Cardiac muscle cell (in vitro differentiated cells and primary cell): ENCODE data around the gene ZNF92. TPM values are rescaled to one million over a fixed set of nuclear protein-coding genes. Genes with fewer than 3 reads are reported as not detected.
"Not testable (repeated sequence)": the region's sequence is repeated elsewhere in the genome, so short reads cannot be mapped to it uniquely, and the experiment has no call there.

Source experiments
- DNase-seq, 2 donors: peaks; one replicate each; pipeline versions ENCODE4 v3.0.0 to v3.0.0-alpha.2; 2010 to 2017; ENCODE audit warnings: low read depth in 1 of 2, low spot score in 1 of 2
- H3K27ac ChIP-seq: fragments of 200-600 bp; sonication (generic); 2 replicates; pipeline ENCODE4 v1.5.1; 2016
- H3K27me3 ChIP-seq: fragments of 200-600 bp; sonication (generic); 2 replicates; pipeline ENCODE4 v1.6.0; 2016; ENCODE audit warnings: control low read depth
- H3K36me3 ChIP-seq: fragments of 200-600 bp; sonication (generic); 2 replicates; pipeline ENCODE4 v1.5.1; 2016; ENCODE audit warnings: control low read depth
- H3K4me1 ChIP-seq: fragments of 200-600 bp; sonication (generic); 2 replicates; pipeline ENCODE4 v1.8.1; 2017; ENCODE audit warnings: low read depth, mild to moderate bottlenecking, mixed run types
- H3K4me3 ChIP-seq: fragments of 200-600 bp; sonication (generic); 2 replicates; pipeline ENCODE4 v1.5.1; 2016; ENCODE audit warnings: mild to moderate bottlenecking
- H3K9me3 ChIP-seq: fragments of 200-600 bp; sonication (generic); 2 replicates; pipeline ENCODE4 v1.5.1; 2017; ENCODE audit warnings: low read depth, mild to moderate bottlenecking, control low read depth
- CTCF ChIP-seq: IDR thresholded peaks from 2 replicates; pipeline ENCODE4 v1.5.1; 2012; ENCODE audit warnings: low read depth, mild to moderate bottlenecking, low read length
- polyA plus RNA-seq: library from polyadenylated mRNA; unstranded; fragments of >200 nt; fragmentation: Nextera tagmentation; extraction: Ambion mirVana; gene quantifications from 2 replicates; pipeline ENCODE4 v1.2.1, GENCODE V29; 2016
- total RNA-seq: library from RNA; depleted of rRNA; stranded (reverse); fragments of >200 nt; gene quantifications from 2 replicates; pipeline ENCODE4 v1.2.3, GENCODE V29; 2016

Gene ZNF92
- total and polyA plus RNA-seq, 2 experiments from 2014 or later, result 8.3 to 9.4 TPM

- no peak for DNase-seq
- no peak overlapping the region for H3K27ac ChIP-seq
- H3K4me3 ChIP-seq, result no peak overlapping the region
- H3K4me1 ChIP-seq, result no peaks in the 10 kb centered on the region
- no peaks in the 10 kb centered on the region for H3K36me3 ChIP-seq
- H3K27me3 ChIP-seq, result no peaks in the 10 kb centered on the region
- no peak for TF ChIP-seq CTCF
- H3K9me3 ChIP-seq, result no peaks in the 10 kb centered on the region
Observed at GRCh38 chr7:65444899-65445823, 71.5 kb downstream of the ZNF92 start.

- H3K4me3 ChIP-seq, H3K36me3 ChIP-seq, DNase-seq, H3K27me3 ChIP-seq, H3K9me3 ChIP-seq, H3K4me1 ChIP-seq, H3K27ac ChIP-seq: not testable (repeated sequence)
- TF ChIP-seq CTCF, result peak; percentile 18
Observed at GRCh38 chr7:65447041-65447440, 73.4 kb downstream of the ZNF92 start.

- H3K27me3 ChIP-seq, result no peaks in the 10 kb centered on the region
- no peak for TF ChIP-seq CTCF
- no peak overlapping the region for H3K4me3 ChIP-seq
- no peaks in the 10 kb centered on the region for H3K36me3 ChIP-seq
- no peak overlapping the region for H3K27ac ChIP-seq
- H3K4me1 ChIP-seq, result no peaks in the 10 kb centered on the region
- H3K9me3 ChIP-seq, result no peaks in the 10 kb centered on the region
- peak in 1 of 2 donors; percentile 50 for DNase-seq
Observed at GRCh38 chr7:65448816-65449504, 75.3 kb downstream of the ZNF92 start.

- H3K27ac ChIP-seq, result no peak overlapping the region
- H3K36me3 ChIP-seq, result no peaks in the 10 kb centered on the region
- TF ChIP-seq CTCF, result no peak
- H3K27me3 ChIP-seq, result no peaks in the 10 kb centered on the region
- no peaks in the 10 kb centered on the region for H3K9me3 ChIP-seq
- H3K4me1 ChIP-seq, result no peaks in the 10 kb centered on the region
- DNase-seq, result no peak
- no peak overlapping the region for H3K4me3 ChIP-seq
Observed at GRCh38 chr7:65449505-65449852, 75.8 kb downstream of the ZNF92 start.
